Measurements from ENCODE around the gene INSYN2B. TPM values are rescaled to one million over a fixed set of nuclear protein-coding genes. Genes with fewer than 3 reads are reported as not detected.

INSYN2B gene
- total RNA-seq, 2 donors from 2014 or later: not detected

GRCh38 chr5:169913479-169913878 is 66.8 kb downstream of the INSYN2B start:
- Mint-ChIP-seq H3K36me3 (ENCODE audit: low read depth) (peaks cover 5% of the 10 kb centered on the region), H3K27me3 (no peaks in the 10 kb centered on the region), H3K4me3 (no peak overlapping the region), H3K4me1 (peaks cover 13% of the 10 kb centered on the region), H3K27ac (no peak overlapping the region)
- DNase-seq (no peak), ATAC-seq (no peak)
- H3K9me3 ChIP-seq (ENCODE audit: control insufficient read depth, low read length, poor library complexity, severe bottlenecking): no peaks in the 10 kb centered on the region

DNA sequence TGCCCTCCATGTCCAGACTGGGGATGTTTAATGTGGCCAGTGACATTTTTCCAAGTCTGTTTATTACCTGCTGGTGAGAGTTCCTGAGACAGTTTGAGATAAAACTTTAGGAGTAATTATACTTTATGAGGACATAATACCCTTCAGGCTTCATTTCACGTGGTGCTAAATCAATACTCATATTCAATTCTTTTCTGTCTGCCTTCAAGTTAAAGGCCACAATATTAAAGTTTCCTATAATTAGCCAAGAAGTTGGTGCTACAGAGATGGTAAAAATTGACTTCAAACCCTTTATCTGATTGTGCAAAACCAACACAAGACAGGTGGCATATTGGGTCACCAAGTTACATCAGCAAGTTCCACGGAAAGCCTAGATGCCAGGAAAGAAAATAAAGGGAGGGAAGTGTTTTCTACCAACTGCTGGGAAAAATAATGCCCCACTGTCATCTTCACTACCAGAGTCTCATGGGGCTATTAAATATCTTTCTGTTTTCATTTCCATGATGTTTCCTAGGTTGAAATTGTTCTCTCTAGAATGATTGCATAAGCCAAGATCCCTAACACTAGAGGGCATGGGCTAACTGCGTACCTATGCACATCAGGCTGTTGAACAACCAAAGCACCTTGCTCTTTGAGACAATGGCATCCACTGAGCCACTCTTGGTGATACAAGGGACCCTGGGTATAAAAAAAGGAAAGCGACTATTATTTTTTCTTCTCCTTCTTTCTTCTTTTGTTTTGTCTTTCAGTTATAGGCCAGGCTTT is 68.7 kb downstream of the INSYN2B start:
- ATAC-seq (no peak), DNase-seq (no peak)
- Mint-ChIP-seq H3K27ac (no peak overlapping the region), H3K4me3 (no peak overlapping the region), H3K4me1 (peaks cover 12% of the 10 kb centered on the region), H3K27me3 (no peaks in the 10 kb centered on the region), H3K36me3 (ENCODE audit: low read depth) (peaks cover 2% of the 10 kb centered on the region)
- no peaks in the 10 kb centered on the region for H3K9me3 ChIP-seq (ENCODE audit: control insufficient read depth, low read length, poor library complexity, severe bottlenecking)

- ATAC-seq: no peak
- H3K36me3 Mint-ChIP-seq (ENCODE audit: low read depth): peaks cover 2% of the 10 kb centered on the region
Measured at GRCh38 chr5:169910393-169910792, 69.9 kb downstream of the INSYN2B start.

DNA sequence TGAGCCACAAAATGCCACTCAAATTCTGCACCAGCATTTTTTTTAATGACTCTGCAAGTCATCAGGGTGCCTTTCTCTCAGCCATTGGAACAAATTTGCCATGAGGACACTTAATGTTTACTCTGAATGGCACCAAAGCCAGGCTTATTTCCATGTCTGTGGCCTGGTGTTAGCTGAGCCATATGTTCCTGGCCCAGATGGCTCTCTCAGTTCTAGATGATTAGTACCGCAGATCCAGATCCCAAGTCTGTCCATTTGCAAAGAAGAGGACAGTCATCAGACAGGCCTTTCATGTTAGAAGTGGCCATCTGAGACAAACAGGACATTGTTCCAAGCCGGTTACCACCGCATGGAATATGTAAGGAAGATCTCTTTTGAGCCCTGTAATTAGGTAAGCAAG is 70.3 kb downstream of the INSYN2B start:
- Mint-ChIP-seq H3K4me1 (peaks cover 14% of the 10 kb centered on the region), H3K27ac (no peak overlapping the region)
- ATAC-seq: no peak

More at GRCh38 chr5:169910393-169910792, 69.9 kb downstream of the INSYN2B start:
- Mint-ChIP-seq H3K27ac (no peak overlapping the region), H3K4me1 (peaks cover 14% of the 10 kb centered on the region), H3K27me3 (no peaks in the 10 kb centered on the region), H3K4me3 (no peak overlapping the region)
- H3K9me3 ChIP-seq (ENCODE audit: control insufficient read depth, low read length, poor library complexity, severe bottlenecking): no peaks in the 10 kb centered on the region
- DNase-seq: no peak

GRCh38 chr5:169908864-169909263 is 71.4 kb downstream of the INSYN2B start:
- no peak overlapping the region for H3K4me3 Mint-ChIP-seq
- peaks cover 11% of the 10 kb centered on the region for H3K4me1 Mint-ChIP-seq
- DNase-seq: no peak
- no peaks in the 10 kb centered on the region for H3K27me3 Mint-ChIP-seq
- H3K27ac Mint-ChIP-seq: no peak overlapping the region
- H3K9me3 ChIP-seq (ENCODE audit: control insufficient read depth, low read length, poor library complexity, severe bottlenecking): no peaks in the 10 kb centered on the region
- no peak for ATAC-seq
- H3K36me3 Mint-ChIP-seq (ENCODE audit: low read depth): no peaks in the 10 kb centered on the region

More for the DNA sequence above, 70.3 kb downstream of the INSYN2B start:
- no peak for DNase-seq
- Mint-ChIP-seq H3K36me3 (ENCODE audit: low read depth) (peaks cover 2% of the 10 kb centered on the region), H3K4me3 (no peak overlapping the region), H3K27me3 (no peaks in the 10 kb centered on the region)
- no peaks in the 10 kb centered on the region for H3K9me3 ChIP-seq (ENCODE audit: control insufficient read depth, low read length, poor library complexity, severe bottlenecking)

- Mint-ChIP-seq H3K4me3 (no peak overlapping the region), H3K27me3 (no peaks in the 10 kb centered on the region)
Measured at GRCh38 chr5:169906745-169907649, 73.3 kb downstream of the INSYN2B start.

DNA sequence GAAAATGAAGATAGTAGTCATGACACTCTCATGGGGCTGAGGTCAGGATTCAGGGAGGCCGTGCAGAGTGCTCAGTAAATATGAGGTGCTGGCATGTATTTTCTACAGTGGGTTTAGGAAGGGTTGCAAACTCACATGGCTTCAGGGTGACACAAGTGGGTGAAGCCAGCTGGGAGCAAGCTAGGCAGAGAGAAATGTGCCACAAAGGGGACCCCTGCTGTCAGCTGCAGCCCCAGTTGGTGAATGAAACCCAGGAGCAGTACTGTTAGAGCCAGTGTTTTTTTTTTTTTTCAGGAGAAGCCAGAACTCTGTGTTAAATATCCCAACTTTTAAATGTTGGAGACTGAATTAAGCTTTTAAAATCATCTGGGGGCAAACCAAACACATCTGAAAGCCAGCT is 75.3 kb downstream of the INSYN2B start:
- H3K4me1 Mint-ChIP-seq: peaks cover 13% of the 10 kb centered on the region
- peaks cover 8% of the 10 kb centered on the region for H3K36me3 Mint-ChIP-seq (ENCODE audit: low read depth)
- ATAC-seq (no peak), DNase-seq (no peak)
- no peaks in the 10 kb centered on the region for H3K27me3 Mint-ChIP-seq
- H3K27ac Mint-ChIP-seq: peak overlapping the region; percentile 37
- H3K9me3 ChIP-seq (ENCODE audit: control insufficient read depth, low read length, poor library complexity, severe bottlenecking): no peaks in the 10 kb centered on the region
- no peak overlapping the region for H3K4me3 Mint-ChIP-seq

More at GRCh38 chr5:169906745-169907649, 73.3 kb downstream of the INSYN2B start:
- H3K27ac Mint-ChIP-seq: no peak overlapping the region
- peaks cover 6% of the 10 kb centered on the region for H3K4me1 Mint-ChIP-seq
- ATAC-seq (no peak), DNase-seq (no peak)
- peaks cover under 1% of the 10 kb centered on the region for H3K36me3 Mint-ChIP-seq (ENCODE audit: low read depth)
- H3K9me3 ChIP-seq (ENCODE audit: control insufficient read depth, low read length, poor library complexity, severe bottlenecking): no peaks in the 10 kb centered on the region

- no peak overlapping the region for H3K4me3 Mint-ChIP-seq
- no peak for DNase-seq
- H3K4me1 Mint-ChIP-seq: peaks cover 13% of the 10 kb centered on the region
- peak overlapping the region; percentile 37 for H3K27ac Mint-ChIP-seq
- H3K9me3 ChIP-seq (ENCODE audit: control insufficient read depth, low read length, poor library complexity, severe bottlenecking): no peaks in the 10 kb centered on the region
- H3K36me3 Mint-ChIP-seq (ENCODE audit: low read depth): peaks cover 8% of the 10 kb centered on the region
- H3K27me3 Mint-ChIP-seq: no peaks in the 10 kb centered on the region
- no peak for ATAC-seq
Measured at GRCh38 chr5:169904508-169904907, 75.8 kb downstream of the INSYN2B start.

GRCh38 chr5:169904059-169904458 is 76.2 kb downstream of the INSYN2B start:
- Mint-ChIP-seq H3K4me1 (peaks cover 13% of the 10 kb centered on the region), H3K4me3 (no peak overlapping the region), H3K27me3 (no peaks in the 10 kb centered on the region), H3K27ac (no peak overlapping the region), H3K36me3 (ENCODE audit: low read depth) (peaks cover 8% of the 10 kb centered on the region)
- DNase-seq: no peak
- ATAC-seq: no peak
- no peaks in the 10 kb centered on the region for H3K9me3 ChIP-seq (ENCODE audit: control insufficient read depth, low read length, poor library complexity, severe bottlenecking)

- Mint-ChIP-seq H3K4me1 (peaks cover 19% of the 10 kb centered on the region), H3K36me3 (ENCODE audit: low read depth) (peaks cover 8% of the 10 kb centered on the region), H3K27me3 (no peaks in the 10 kb centered on the region), H3K4me3 (no peak overlapping the region), H3K27ac (no peak overlapping the region)
- no peak for ATAC-seq
- no peak for DNase-seq
- no peaks in the 10 kb centered on the region for H3K9me3 ChIP-seq (ENCODE audit: control insufficient read depth, low read length, poor library complexity, severe bottlenecking)
Measured at GRCh38 chr5:169901896-169902295, 78.4 kb downstream of the INSYN2B start.

DNA sequence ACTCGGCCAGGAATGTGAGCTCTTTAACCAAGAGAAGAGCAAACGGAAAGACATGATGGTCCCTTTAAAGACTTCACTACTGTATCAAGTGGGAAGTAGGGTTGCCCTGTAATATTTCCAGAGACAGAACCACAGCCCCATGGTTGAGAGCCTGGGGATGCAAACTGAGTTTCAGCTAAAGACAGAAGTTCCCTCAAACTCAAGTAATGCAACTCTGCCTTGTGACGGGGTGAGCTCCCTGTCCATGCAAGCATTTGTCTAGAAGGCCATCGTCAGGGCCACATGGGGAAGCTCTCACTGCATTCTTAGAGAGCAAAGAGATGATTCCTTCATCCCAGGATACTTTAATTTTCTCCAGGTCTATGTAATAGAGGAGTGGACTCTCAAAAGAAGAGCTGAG is 82.8 kb downstream of the INSYN2B start:
- H3K4me3 Mint-ChIP-seq: no peak overlapping the region
- peaks cover 14% of the 10 kb centered on the region for H3K36me3 Mint-ChIP-seq (ENCODE audit: low read depth)
- no peak overlapping the region for H3K27ac Mint-ChIP-seq
- ATAC-seq (no peak), DNase-seq (no peak)
- H3K9me3 ChIP-seq (ENCODE audit: control insufficient read depth, low read length, poor library complexity, severe bottlenecking): no peaks in the 10 kb centered on the region
- H3K27me3 Mint-ChIP-seq: no peaks in the 10 kb centered on the region
- H3K4me1 Mint-ChIP-seq: peaks cover 23% of the 10 kb centered on the region

DNA sequence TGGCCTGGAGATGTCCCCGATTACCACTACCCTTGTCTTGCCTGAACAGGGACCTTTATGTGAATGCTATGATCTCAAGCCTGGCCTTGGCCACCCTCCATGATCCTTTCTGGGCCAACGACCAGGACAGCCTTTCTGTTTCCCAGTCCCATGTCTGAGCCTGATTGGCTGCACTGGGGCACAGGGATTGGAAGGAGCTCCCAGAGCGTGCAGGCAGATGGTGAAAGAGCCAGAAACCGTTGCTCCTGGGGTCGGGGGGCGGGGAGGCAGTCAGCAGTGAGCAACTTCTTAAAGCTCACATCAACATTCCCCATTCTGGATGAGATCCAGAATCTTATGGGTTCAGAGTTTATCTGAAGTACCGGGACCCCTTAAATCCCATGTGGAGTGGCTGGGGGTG is 84.4 kb downstream of the INSYN2B start:
- H3K4me3 Mint-ChIP-seq: no peak overlapping the region
- H3K4me1 Mint-ChIP-seq: peaks cover 21% of the 10 kb centered on the region
- peaks cover 10% of the 10 kb centered on the region for H3K36me3 Mint-ChIP-seq (ENCODE audit: low read depth)
- ATAC-seq (no peak), DNase-seq (no peak)
- no peaks in the 10 kb centered on the region for H3K9me3 ChIP-seq (ENCODE audit: control insufficient read depth, low read length, poor library complexity, severe bottlenecking)
- H3K27me3 Mint-ChIP-seq: no peaks in the 10 kb centered on the region
- no peak overlapping the region for H3K27ac Mint-ChIP-seq

- H3K9me3 ChIP-seq (ENCODE audit: control insufficient read depth, low read length, poor library complexity, severe bottlenecking): no peaks in the 10 kb centered on the region
- H3K4me1 Mint-ChIP-seq: peaks cover 19% of the 10 kb centered on the region
- H3K36me3 Mint-ChIP-seq (ENCODE audit: low read depth): peaks cover 8% of the 10 kb centered on the region
- H3K27me3 Mint-ChIP-seq: no peaks in the 10 kb centered on the region
- no peak for ATAC-seq
- peak overlapping the region; percentile 2 for H3K27ac Mint-ChIP-seq
- no peak overlapping the region for H3K4me3 Mint-ChIP-seq
- no peak for DNase-seq
Measured at GRCh38 chr5:169893571-169893970, 86.7 kb downstream of the INSYN2B start.

Data from T-helper 17 cell (primary cell).